Adipocyte (in vitro differentiated cells): ENCODE measurements around the gene ERF.

Experiments used
- DNase-seq: peaks from one replicate; pipeline ENCODE4 v3.0.0-alpha.2; 2015; ENCODE audit warnings: low read depth
- H3K27me3 ChIP-seq: replicated peaks from 2 replicates; pipeline ENCODE4 v1.7.0; 2013; ENCODE audit warnings: mild to moderate bottlenecking, low read length, moderate library complexity; ENCODE audit not compliant: control insufficient read depth, insufficient read depth
- H3K36me3 ChIP-seq: 2 replicates; pipeline ENCODE4 v1.7.0; 2013; ENCODE audit warnings: low read length, mild to moderate bottlenecking, moderate library complexity; ENCODE audit not compliant: control insufficient read depth, insufficient read depth, severe bottlenecking
- H3K4me1 ChIP-seq: 2 replicates; pipeline ENCODE4 v1.7.0; 2013; ENCODE audit warnings: mild to moderate bottlenecking, low read length, moderate library complexity; ENCODE audit not compliant: control insufficient read depth, insufficient read depth
- H3K4me3 ChIP-seq: 2 replicates; pipeline ENCODE4 v1.7.0; 2013; ENCODE audit warnings: mild to moderate bottlenecking, low read length, moderate library complexity
- H3K9ac ChIP-seq: 2 replicates; pipeline ENCODE4 v1.7.0; 2013; ENCODE audit warnings: mild to moderate bottlenecking, low read length, moderate library complexity
- H3K9me3 ChIP-seq: 2 replicates; pipeline ENCODE4 v1.7.0; 2013; ENCODE audit warnings: mild to moderate bottlenecking, low read length, moderate library complexity; ENCODE audit not compliant: control insufficient read depth

ERF gene

GRCh38 chr19:42285988-42286348, 31.0 kb upstream of the ERF start:
- Histone ChIP-seq H3K9me3 (no peaks in the 10 kb centered on the region), H3K4me1 (peaks cover 40% of the 10 kb centered on the region), H3K4me3 (peak overlapping the region; percentile 80), H3K36me3 (peaks cover 42% of the 10 kb centered on the region), H3K9ac (peak overlapping the region; percentile 87), H3K27me3 (no peaks in the 10 kb centered on the region)
- no peak for DNase-seq

DNA sequence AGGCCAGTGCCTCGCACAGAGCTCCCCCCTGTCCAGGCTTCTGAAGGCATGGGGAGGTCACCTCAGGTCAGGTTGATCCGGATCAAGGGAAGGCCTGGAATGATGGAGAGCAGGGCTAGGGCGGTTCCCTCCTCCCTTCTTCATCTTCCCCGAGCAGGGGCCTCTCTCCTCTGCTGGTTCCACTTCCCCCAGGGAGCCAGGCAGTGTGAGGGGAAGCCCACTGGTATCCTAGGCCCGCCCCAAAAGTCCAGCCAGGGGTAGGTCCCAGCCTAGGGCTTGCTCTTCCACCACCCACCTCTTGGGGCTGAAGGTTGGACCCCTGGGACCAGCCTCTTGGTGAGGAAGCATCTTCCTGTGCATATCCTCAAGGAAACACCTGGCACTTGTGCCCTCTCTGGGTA, 30.6 kb upstream of the ERF start:
- Histone ChIP-seq H3K9me3 (no peaks in the 10 kb centered on the region), H3K36me3 (peaks cover 38% of the 10 kb centered on the region), H3K4me1 (peaks cover 40% of the 10 kb centered on the region), H3K9ac (peak overlapping the region; percentile 87), H3K27me3 (no peaks in the 10 kb centered on the region), H3K4me3 (peak overlapping the region; percentile 80)
- DNase-seq = peak; percentile 51

DNA sequence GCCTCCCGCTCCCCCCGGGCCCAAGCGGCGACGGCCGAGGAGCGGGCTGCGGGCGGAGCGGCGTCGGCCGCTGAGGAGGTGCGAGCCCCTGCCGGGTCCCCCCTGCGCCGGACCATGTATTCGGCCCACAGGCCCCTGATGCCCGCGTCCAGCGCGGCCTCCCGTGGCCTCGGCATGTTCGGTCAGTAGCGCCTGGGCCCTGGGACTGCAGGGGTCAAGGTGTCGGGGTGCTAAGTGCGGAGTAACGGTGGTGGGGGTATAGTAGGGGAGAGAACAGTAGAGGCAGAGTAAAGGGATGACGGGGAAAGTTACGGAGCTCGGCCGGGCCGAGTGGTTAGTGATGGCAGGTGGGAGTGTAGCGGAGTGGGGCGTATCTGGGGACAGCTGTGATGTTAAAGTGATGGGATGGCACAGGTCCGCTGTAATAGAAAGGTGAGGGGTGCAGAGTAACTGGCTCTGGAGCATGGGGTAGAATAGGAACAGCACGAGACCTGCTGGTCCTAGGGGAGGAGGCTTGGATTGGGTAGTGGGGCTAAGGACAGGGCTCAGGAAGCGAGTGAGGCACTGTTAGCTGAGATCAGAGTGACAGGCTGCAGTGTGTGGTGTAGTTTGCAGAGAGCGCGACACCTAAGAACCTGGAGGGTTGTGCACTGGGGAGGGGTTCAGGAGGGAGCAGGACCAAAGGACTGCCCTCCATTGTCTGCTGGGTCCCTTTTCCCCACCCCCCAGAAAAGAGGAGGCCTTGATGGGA, 29.8 kb upstream of the ERF start:
- Histone ChIP-seq H3K4me3 (peak overlapping the region; percentile 80), H3K4me1 (peaks cover 40% of the 10 kb centered on the region), H3K9me3 (no peaks in the 10 kb centered on the region), H3K36me3 (peaks cover 30% of the 10 kb centered on the region), H3K27me3 (no peaks in the 10 kb centered on the region), H3K9ac (peak overlapping the region; percentile 87)
- peak; percentile 50 for DNase-seq

DNA sequence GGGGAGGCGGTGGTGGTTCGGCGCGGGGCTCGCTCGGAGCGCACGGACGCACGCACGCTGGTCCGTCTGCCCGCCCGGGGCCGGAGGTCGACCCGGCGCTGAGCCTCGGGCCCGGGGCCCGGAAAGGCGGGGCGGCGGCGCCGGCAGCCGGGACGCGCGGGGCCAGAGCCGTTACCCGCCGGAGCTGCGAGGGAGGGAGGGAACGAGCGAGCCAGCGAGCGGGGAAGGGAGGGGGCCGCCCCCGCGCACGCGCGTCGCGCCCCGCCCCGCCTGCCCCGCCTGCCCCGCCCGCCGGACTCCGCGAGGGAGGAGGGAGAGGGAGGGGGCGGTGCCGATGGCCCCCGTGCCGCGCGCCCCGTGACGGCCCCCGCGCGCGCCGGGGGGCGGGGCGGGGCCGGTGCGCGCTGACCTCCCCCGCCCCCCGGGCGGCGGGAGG, 29.2 kb upstream of the ERF start:
- peak; percentile 93 for DNase-seq
- Histone ChIP-seq H3K27me3 (no peaks in the 10 kb centered on the region), H3K9me3 (no peaks in the 10 kb centered on the region), H3K4me3 (peak overlapping the region; percentile 59), H3K9ac (peak overlapping the region; percentile 52), H3K4me1 (peaks cover 46% of the 10 kb centered on the region), H3K36me3 (peaks cover 23% of the 10 kb centered on the region)

- Histone ChIP-seq H3K9me3 (no peaks in the 10 kb centered on the region), H3K36me3 (peaks cover 17% of the 10 kb centered on the region), H3K9ac (peak overlapping the region; percentile 61), H3K27me3 (no peaks in the 10 kb centered on the region), H3K4me1 (peaks cover 53% of the 10 kb centered on the region), H3K4me3 (peak overlapping the region; percentile 77)
- DNase-seq = peak; percentile 98
Measured at GRCh38 chr19:42283188-42284065, 28.5 kb upstream of the ERF start.

DNA sequence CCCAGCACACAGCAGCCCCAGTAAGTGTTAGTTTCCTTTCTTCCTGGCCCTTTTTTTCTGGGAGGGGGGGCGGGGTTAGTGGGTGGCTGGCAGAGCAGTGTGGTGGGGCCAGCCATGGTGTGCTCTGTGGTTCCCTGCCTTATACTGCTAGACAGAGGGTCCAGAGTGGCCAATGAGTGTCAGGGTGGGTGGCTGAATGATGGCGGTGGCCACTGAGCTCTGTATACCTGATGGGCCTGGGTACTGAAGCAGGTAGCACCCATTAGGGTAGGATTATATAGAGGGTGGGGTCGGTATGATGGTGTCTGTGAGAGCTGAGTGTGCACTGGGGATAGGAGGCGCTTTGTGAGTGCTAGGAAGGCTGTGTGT, 27.9 kb upstream of the ERF start:
- H3K27me3 ChIP-seq = no peaks in the 10 kb centered on the region
- H3K4me3 ChIP-seq = peak overlapping the region; percentile 77
- peaks cover 59% of the 10 kb centered on the region for H3K4me1 ChIP-seq
- H3K9ac ChIP-seq = peak overlapping the region; percentile 61
- H3K36me3 ChIP-seq = peaks cover 10% of the 10 kb centered on the region
- H3K9me3 ChIP-seq = no peaks in the 10 kb centered on the region
- no peak for DNase-seq

GRCh38 chr19:42281827-42282762, 27.2 kb upstream of the ERF start:
- no peaks in the 10 kb centered on the region for H3K27me3 ChIP-seq
- H3K9me3 ChIP-seq = no peaks in the 10 kb centered on the region
- peak overlapping the region; percentile 75 for H3K9ac ChIP-seq
- peak overlapping the region; percentile 35 for H3K4me3 ChIP-seq
- peaks cover 64% of the 10 kb centered on the region for H3K4me1 ChIP-seq
- DNase-seq = peak; percentile 72
- H3K36me3 ChIP-seq = peaks cover 3% of the 10 kb centered on the region

DNA sequence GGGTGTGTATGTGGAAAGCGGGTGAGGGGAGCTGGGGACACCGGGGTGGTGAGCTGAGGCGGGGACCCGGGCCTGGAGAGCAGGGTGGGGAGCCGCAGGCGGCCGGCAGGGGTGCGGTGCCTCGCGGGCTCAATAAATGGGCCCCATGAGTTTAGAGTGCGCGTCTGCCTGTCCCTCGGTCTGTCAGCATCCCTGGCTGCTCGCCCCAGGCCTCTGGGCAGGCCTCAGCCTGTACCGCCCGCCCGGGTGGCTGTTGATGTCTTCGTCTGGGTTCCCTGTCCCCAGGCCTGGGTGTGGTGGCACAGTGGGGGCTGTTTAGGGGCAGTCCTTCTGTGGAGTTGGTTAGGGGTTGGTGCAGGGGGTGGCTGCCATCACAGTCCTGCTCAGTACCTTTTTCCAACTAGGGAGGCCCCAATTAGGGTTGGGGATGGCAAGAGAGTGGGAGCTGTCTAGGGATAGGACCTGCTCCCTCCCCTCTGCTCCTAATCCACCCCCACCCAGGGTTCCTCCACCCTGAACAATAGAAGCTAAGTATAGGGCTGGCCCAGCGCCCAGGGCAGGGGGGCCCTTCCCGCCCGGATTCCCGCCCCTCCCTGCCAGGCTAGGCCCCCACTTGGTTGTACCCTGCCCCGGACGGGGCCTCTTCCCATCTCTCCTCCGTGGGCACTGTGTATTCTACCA, 26.4 kb upstream of the ERF start:
- peaks cover 65% of the 10 kb centered on the region for H3K4me1 ChIP-seq
- H3K36me3 ChIP-seq = no peaks in the 10 kb centered on the region
- peak; percentile 69 for DNase-seq
- H3K27me3 ChIP-seq = no peaks in the 10 kb centered on the region
- no peaks in the 10 kb centered on the region for H3K9me3 ChIP-seq
- peak overlapping the region; percentile 27 for H3K4me3 ChIP-seq
- H3K9ac ChIP-seq = peak overlapping the region; percentile 75

DNA sequence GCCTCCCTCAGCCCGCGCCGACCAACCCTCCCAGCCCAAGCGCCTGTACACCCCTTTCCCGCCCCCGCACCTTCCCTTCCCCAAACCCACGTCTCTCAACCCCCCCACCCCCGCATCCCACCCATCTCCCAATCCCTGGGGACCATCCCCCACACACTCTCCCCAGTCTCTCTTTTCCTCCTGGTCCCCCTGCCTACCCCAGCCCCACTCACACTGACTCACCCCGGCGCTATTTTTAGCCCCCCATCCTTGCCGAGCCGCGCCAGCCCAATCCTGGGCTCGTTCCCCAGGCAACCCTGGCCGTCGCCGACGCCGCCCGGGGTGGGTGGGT, 25.9 kb upstream of the ERF start:
- Histone ChIP-seq H3K27me3 (no peaks in the 10 kb centered on the region), H3K9ac (peak overlapping the region; percentile 88), H3K4me1 (peaks cover 65% of the 10 kb centered on the region), H3K36me3 (no peaks in the 10 kb centered on the region), H3K9me3 (no peaks in the 10 kb centered on the region), H3K4me3 (peak overlapping the region; percentile 88)
- DNase-seq = peak; percentile 77

DNA sequence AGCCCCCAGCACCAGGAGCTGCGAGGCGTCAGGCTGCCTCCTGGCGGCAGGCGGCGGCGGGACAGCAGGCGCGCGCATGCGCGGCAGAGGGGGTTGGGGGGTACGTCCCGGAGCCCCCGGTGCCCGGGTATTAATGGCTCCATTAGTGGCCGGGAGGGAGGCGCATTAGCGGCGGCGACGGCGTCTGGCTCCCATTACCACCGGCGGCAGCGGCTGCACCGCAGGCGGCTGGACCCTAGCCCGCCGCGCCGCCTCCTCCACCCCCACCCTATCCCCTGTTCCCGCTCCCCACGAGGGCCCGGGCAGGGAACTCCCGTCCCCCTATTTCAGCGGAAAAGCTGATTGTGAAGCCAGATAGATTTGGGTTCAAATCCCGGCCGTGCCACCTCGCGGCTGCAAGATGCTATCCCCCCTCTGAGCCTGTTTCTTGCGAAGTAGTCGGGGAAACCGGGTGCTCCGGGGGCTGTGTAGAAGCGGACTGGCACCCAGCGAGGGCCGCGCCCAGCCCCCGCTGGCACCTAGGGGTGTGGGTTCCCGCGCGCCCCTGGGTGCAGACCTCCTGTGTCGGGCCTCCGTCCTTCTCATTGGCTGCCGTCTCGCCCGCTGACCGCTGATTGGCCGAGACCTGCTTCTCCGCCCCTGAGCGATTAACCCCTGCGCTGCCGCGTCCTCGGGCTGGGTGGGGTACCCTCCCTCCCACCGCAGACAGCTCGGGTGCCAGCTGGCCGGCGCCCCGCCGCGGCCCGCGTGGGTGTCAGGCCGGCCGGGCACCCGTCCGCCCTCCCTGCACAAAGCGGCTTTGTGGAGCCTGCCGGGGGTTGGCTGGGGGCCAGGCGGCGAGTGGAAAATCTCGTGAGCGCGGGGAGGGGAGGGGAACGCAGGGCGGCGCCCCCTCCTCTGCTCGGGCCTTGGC, 25.2 kb upstream of the ERF start:
- Histone ChIP-seq H3K9me3 (no peaks in the 10 kb centered on the region), H3K4me1 (peaks cover 59% of the 10 kb centered on the region), H3K9ac (peak overlapping the region; percentile 88), H3K36me3 (no peaks in the 10 kb centered on the region), H3K27me3 (no peaks in the 10 kb centered on the region), H3K4me3 (peak overlapping the region; percentile 88)
- peak; percentile 96 for DNase-seq
